ENCODE results near the gene UQCRC1. TPM values are rescaled to one million over a fixed set of nuclear protein-coding genes. Genes with fewer than 3 reads are reported as not detected.
A peak's percentile ranks its signal among the peaks of the same experiment; 100 is the strongest.

The UQCRC1 gene
- total and polyA plus RNA-seq, 2 of the 8 experiments (the other 6 are each of a cell fraction or from before 2014, with no cell fraction given): 310 to 720 TPM

- Histone ChIP-seq H3K4me3 (ENCODE audit: extremely low read depth in 1 of 4, insufficient read depth in 2 of 4, low read depth in 3 of 4, low read length in 4 of 4) (peak overlapping the region; percentile 28 to 61 (median 33)), H3K14ac (ENCODE audit: insufficient read length) (no peak overlapping the region), H3K79me2 (ENCODE audit: control insufficient read depth in 1 of 2, insufficient read depth in 2 of 2, low read length in 2 of 2) (no peaks in the 10 kb centered on the region), H3K9me3 (ENCODE audit: insufficient read depth in 2 of 2, low read depth in 1 of 2, low read length in 1 of 2) (no peaks in the 10 kb centered on the region), H3K79me1 (ENCODE audit: low read depth, low read length) (peaks cover under 1% of the 10 kb centered on the region; the same call in 1 of the 2 replicates), H3K9ac (replicated peaks in 1 of 4; ENCODE audit: extremely low read depth in 1 of 4, low read depth in 3 of 4, low read length in 3 of 4) (peak overlapping the region in 3 of 4 experiments; percentile 29 to 55 (median 53); a peak in 3 of 7 replicates), H2BK12ac (ENCODE audit: low read depth, low read length) (peak overlapping the region; percentile 55; the same call in 1 of the 2 replicates), H4K5ac (ENCODE audit: insufficient read length, low read depth, low read length) (peak overlapping the region; percentile 3), H3K56ac (replicated peaks; ENCODE audit: insufficient read length, low read depth, low read length) (no peak overlapping the region), H2AFZ (ENCODE audit: low read length) (0 out of 2 replicates have a peak overlapping the region, but pooled peaks have one; percentile 68), H3K18ac (ENCODE audit: extremely low read depth, low read length) (peak overlapping the region; percentile 85; the same call in 1 of the 2 replicates), H4K91ac (replicated peaks; ENCODE audit: insufficient read length, low read length) (peak overlapping the region; percentile 34), H3K4me2 (ENCODE audit: insufficient read depth in 1 of 2, low read depth in 2 of 2, low read length in 2 of 2) (peak overlapping the region; percentile 74 to 81), H4K8ac (ENCODE audit: extremely low read depth, insufficient read depth, low read length) (no peak overlapping the region), H3K27ac (ENCODE audit: low read depth, low read length) (no peak overlapping the region; the same call in 1 of the 2 replicates), H3K27me3 (replicated peaks in 1 of 4; ENCODE audit: control insufficient read depth in 3 of 4, extremely low read depth in 1 of 4, insufficient read depth in 3 of 4, low read length in 3 of 4) (peaks cover 0 to 5% (median 3%) of the 10 kb centered on the region in 4 experiments; a peak in 3 of 7 replicates), H3K4me1 (replicated peaks in 1 of 4; ENCODE audit: control insufficient read depth in 3 of 4, insufficient read depth in 4 of 4, low read length in 3 of 4) (peaks cover 0 to 16% (median 15%) of the 10 kb centered on the region in 4 experiments; a peak in 6 of 7 replicates), H2BK20ac (ENCODE audit: low read length) (no peak overlapping the region), H4K20me1 (replicated peaks in 1 of 2; ENCODE audit: control insufficient read depth in 1 of 2, insufficient read depth in 2 of 2, low read length in 2 of 2) (peaks cover 6 to 32% of the 10 kb centered on the region in 2 experiments), H2BK15ac (ENCODE audit: low read length) (peak overlapping the region; percentile 75), H3K23ac (ENCODE audit: insufficient read length) (no peak overlapping the region), H3K23me2 (ENCODE audit: low read depth, low read length) (peaks cover 11% of the 10 kb centered on the region; the same call in 1 of the 2 replicates), H3K36me3 (ENCODE audit: control insufficient read depth in 2 of 4, insufficient read depth in 4 of 4, low read length in 3 of 4) (peaks cover 0 to 9% (median 7%) of the 10 kb centered on the region in 4 experiments; a peak in 5 of 8 replicates), H2BK120ac (replicated peaks; ENCODE audit: low read depth, low read length) (no peak overlapping the region), H2AK5ac (ENCODE audit: low read depth, low read length) (0 out of 2 replicates have a peak overlapping the region, but pooled peaks have one; percentile 19), H2BK5ac (ENCODE audit: low read depth, low read length) (peak overlapping the region; percentile 69; the same call in 1 of the 2 replicates), H3K4ac (replicated peaks; ENCODE audit: insufficient read length, low read depth, low read length) (peak overlapping the region; percentile 81)
- FAIRE-seq (no peak), DNase-seq (ENCODE audit: low read depth in 1 of 2, low spot score in 2 of 2) (no peak)
- WGBS, 2 experiments (ENCODE audit: extremely low coverage in 1 of 2, insufficient coverage in 1 of 2, insufficient read length in 1 of 2, insufficient replicate concordance in 2 of 2, low coverage in 1 of 2, low lambda C conversion rate in 2 of 2, missing lambda C conversion rate in 1 of 2): 46% methylated on average over 18 of the region's 30 CpGs; no CpG with 5 or more reads in 1 of the 2 experiments
- TF ChIP-seq FOSL1 (IDR thresholded peaks at IDR 0.05; ENCODE audit: insufficient read depth, low read depth, low read length): no peak
- 0 out of 2 replicates have a peak, but pooled peaks have one; percentile 25 for TF ChIP-seq POLR2AphosphoS5 (IDR thresholded peaks at IDR 0.05; ENCODE audit: low read depth, low read length)
- CTCF ChIA-PET (ENCODE audit: partially characterized antibody): interaction anchor here (0.6 to 2.6 kb wide), 6 partner anchors 11 to 223 kb away, joined by 3 to 11 read pairs (median 4); partner anchors contain the start of genes PFKFB4 and SLC26A6
- POLR2A ChIA-PET (ENCODE audit: partially characterized antibody): interaction anchor here (0.7 to 10.5 kb wide), 7 partner anchors 8 to 209 kb away, joined by 3 to 111 read pairs (median 5); partner anchors contain the start of genes ATRIP, CELSR3, SLC26A6 and UQCRC1
These were observed 46.2 kb upstream of the UQCRC1 start for GRCh38 chr3:48655606-48656005.

Data from H1 (cell line).